Panc1 (cell line): ENCODE measurements around the gene NFATC1. TPM values are rescaled to one million over a fixed set of nuclear protein-coding genes. Genes with fewer than 3 reads are reported as not detected.

Source experiments
- ATAC-seq: fragments of 200-7000 bp; cut with Tn5 transposase; 2 replicates; pipeline ENCODE4 v1.9.1; 2020; ENCODE audit warnings: mild to moderate bottlenecking, moderate library complexity
- BruUV-seq: library from RNA; stranded (reverse); fragments of 400-500 nt; replicated peaks from 2 replicates; lab custom pipeline; 2021; lab: Mats Ljungman, UMichigan
- CTCF ChIA-PET: fragments of 300-600 bp; sonication (Branson Sonifier 250); formaldehyde crosslinking; loops from one replicate; lab custom pipeline; 2022; ENCODE audit warnings: antibody characterized with exemption; lab: Charles Lee
- POLR2A ChIA-PET: fragments of 300-600 bp; sonication (Branson Sonifier 250); formaldehyde crosslinking; loops from one replicate; lab custom pipeline; 2022; ENCODE audit warnings: antibody characterized with exemption; lab: Charles Lee
- DNase-seq: peaks from one replicate; pipeline ENCODE4 v3.0.0-alpha.2; 2010; ENCODE audit warnings: low read depth, low spot score
- H3K27ac ChIP-seq: 2 replicates; pipeline ENCODE4 v1.5.1; 2011; ENCODE audit warnings: mild to moderate bottlenecking, low read length, inconsistent platforms
- H3K27me3 ChIP-seq: fragments of 200-500 bp; sonication (Bioruptor generic); 2 replicates; pipeline ENCODE4 v1.6.0; 2014; ENCODE audit warnings: low read length, inconsistent platforms; ENCODE audit not compliant: control insufficient read depth, insufficient read depth
- H3K36me3 ChIP-seq: fragments of 200-500 bp; sonication (Bioruptor generic); 2 replicates; pipeline ENCODE4 v1.5.1; 2014; ENCODE audit warnings: inconsistent platforms, mild to moderate bottlenecking, low read length, moderate library complexity; ENCODE audit not compliant: control insufficient read depth, insufficient read depth
- H3K4me1 ChIP-seq: 2 replicates; pipeline ENCODE4 v1.5.1; 2011; ENCODE audit warnings: inconsistent platforms, mild to moderate bottlenecking, low read length, moderate library complexity; ENCODE audit not compliant: control insufficient read depth, insufficient read depth
- H3K4me3 ChIP-seq, 2 experiments: 2 replicates each; pipeline ENCODE4 v1.5.1; 2011 to 2012; ENCODE audit warnings: low read depth in 2 of 2, low read length in 2 of 2, mild to moderate bottlenecking in 2 of 2, inconsistent platforms in 1 of 2, moderate library complexity in 1 of 2
- H3K9me3 ChIP-seq: fragments of 200-500 bp; sonication (Bioruptor generic); 2 replicates; pipeline ENCODE4 v1.5.1; 2014; ENCODE audit warnings: low read depth, mild to moderate bottlenecking, inconsistent platforms, low read length, moderate library complexity; ENCODE audit not compliant: control insufficient read depth, insufficient read depth
- CTCF ChIP-seq: fragments of 450-650 bp; IDR thresholded peaks from 2 replicates; pipeline ENCODE4 v1.5.1; 2017; ENCODE audit warnings: mild to moderate bottlenecking
- POLR2AphosphoS5 ChIP-seq: IDR thresholded peaks from 2 replicates; pipeline ENCODE4 v1.6.1; 2012; ENCODE audit warnings: mild to moderate bottlenecking, low read depth, low read length, moderate library complexity
- SIN3A ChIP-seq: IDR thresholded peaks from 2 replicates; pipeline ENCODE4 v1.6.1; 2012; ENCODE audit warnings: low read depth, mild to moderate bottlenecking, low read length, moderate library complexity, borderline replicate concordance; ENCODE audit not compliant: insufficient read depth
- TCF7L2 ChIP-seq: IDR thresholded peaks from 2 replicates; pipeline ENCODE4 v1.6.1; 2011; ENCODE audit warnings: mild to moderate bottlenecking, low read depth, low read length, inconsistent platforms
- in situ Hi-C: cut with HindIII; loops from 2 replicates; pipeline ENCODE4 v1.10.0; 2016; ENCODE audit warnings: low sequenced_read_pairs, low pct_unique_long_range_greater_than_20kb
- intact Hi-C: fragments of 100-400 bp; cut with micrococcal nuclease; formaldehyde crosslinking; loops from one replicate; pipeline ENCODE4 v1.10.0; 2022; ENCODE audit not compliant: unreplicated experiment
- total RNA-seq: library from RNA; stranded (reverse); gene quantifications from one replicate; pipeline ENCODE4 v1.2.1, GENCODE V29; 2021; ENCODE audit not compliant: unreplicated experiment
- TF ChIP-seq, protein P1 (sequence below), 2 experiments: IDR thresholded peaks; 2 replicates each; pipeline ENCODE4 v1.6.1; 2011 to 2012; ENCODE audit warnings: low read depth in 2 of 2, control low read depth in 1 of 2, low read length in 1 of 2, mild to moderate bottlenecking in 1 of 2, moderate library complexity in 1 of 2; ENCODE audit not compliant: insufficient read depth in 1 of 2

NFATC1 gene
- total RNA-seq, 1 experiment from 2014 or later, result 30.8 TPM

DNA sequence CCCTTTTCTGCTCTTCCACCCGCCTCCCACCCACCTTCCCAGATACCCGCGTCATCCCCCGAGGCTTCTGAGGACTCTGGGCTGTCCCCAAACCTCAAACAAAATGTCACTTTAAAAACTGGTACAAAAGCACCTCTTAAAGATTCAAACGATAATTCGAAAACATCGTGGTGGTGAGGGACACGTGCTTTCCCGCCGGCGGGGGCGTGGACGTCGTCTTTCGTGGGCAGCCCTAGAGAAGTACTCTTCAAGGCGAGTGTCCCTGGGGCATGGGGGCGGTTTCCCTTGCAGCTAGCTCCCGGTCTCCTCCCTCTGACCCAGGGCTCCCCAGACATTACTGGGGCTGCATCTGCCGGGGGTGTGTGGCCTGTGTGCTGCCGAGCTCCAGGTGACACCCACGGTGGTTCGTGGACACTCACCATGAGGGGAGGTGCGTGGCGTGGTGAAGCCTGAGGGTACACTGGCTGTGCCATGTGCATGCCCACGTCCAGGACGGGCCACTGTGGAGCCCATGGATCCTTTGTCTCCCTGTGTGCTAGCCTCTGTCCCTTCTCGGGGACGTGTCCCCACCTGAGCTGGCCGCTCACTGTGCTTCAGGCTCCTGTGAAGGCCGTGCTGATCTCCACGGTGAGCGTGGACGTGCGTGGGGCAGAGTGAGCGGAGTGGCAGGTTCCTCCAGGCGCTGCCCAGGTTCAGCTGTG is 117.8 kb downstream of the NFATC1 start:
- BruUV-seq, result no TSS peak
- H3K27me3 ChIP-seq, result no peaks in the 10 kb centered on the region
- POLR2A ChIA-PET, result no interaction called here

GRCh38 chr18:79515331-79515730 is 119.6 kb downstream of the NFATC1 start:
- H3K9me3 ChIP-seq, result no peaks in the 10 kb centered on the region
- ChIA-PET CTCF (interaction anchor here (0.7 kb wide), 1 partner anchor 263 kb away, joined by 3 read pairs; no protein-coding TSS in a partner anchor), POLR2A (no interaction called here)
- in situ Hi-C loops, result no loop called here
- DNase-seq, result no peak
- H3K4me1 ChIP-seq, result no peaks in the 10 kb centered on the region
- no peak overlapping the region for H3K27ac ChIP-seq
- no peak overlapping the region for H3K4me3 ChIP-seq
- no peak for TF ChIP-seq POLR2AphosphoS5
- no peak for TF ChIP-seq SIN3A
- TF ChIP-seq TCF7L2, result no peak
- TF ChIP-seq, protein P1, sequence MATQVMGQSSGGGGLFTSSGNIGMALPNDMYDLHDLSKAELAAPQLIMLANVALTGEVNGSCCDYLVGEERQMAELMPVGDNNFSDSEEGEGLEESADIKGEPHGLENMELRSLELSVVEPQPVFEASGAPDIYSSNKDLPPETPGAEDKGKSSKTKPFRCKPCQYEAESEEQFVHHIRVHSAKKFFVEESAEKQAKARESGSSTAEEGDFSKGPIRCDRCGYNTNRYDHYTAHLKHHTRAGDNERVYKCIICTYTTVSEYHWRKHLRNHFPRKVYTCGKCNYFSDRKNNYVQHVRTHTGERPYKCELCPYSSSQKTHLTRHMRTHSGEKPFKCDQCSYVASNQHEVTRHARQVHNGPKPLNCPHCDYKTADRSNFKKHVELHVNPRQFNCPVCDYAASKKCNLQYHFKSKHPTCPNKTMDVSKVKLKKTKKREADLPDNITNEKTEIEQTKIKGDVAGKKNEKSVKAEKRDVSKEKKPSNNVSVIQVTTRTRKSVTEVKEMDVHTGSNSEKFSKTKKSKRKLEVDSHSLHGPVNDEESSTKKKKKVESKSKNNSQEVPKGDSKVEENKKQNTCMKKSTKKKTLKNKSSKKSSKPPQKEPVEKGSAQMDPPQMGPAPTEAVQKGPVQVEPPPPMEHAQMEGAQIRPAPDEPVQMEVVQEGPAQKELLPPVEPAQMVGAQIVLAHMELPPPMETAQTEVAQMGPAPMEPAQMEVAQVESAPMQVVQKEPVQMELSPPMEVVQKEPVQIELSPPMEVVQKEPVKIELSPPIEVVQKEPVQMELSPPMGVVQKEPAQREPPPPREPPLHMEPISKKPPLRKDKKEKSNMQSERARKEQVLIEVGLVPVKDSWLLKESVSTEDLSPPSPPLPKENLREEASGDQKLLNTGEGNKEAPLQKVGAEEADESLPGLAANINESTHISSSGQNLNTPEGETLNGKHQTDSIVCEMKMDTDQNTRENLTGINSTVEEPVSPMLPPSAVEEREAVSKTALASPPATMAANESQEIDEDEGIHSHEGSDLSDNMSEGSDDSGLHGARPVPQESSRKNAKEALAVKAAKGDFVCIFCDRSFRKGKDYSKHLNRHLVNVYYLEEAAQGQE (IDR thresholded peaks at IDR 0.05; ENCODE audit: insufficient read depth in 1 of 2, low read depth in 2 of 2, low read length in 1 of 2), result no peak
- TF ChIP-seq CTCF, result no peak
- no TSS peak for BruUV-seq
- intact Hi-C loops, result no loop called here
- no peaks in the 10 kb centered on the region for H3K36me3 ChIP-seq
- no peak for ATAC-seq
- H3K27me3 ChIP-seq, result no peaks in the 10 kb centered on the region

More for the DNA sequence above, 117.8 kb downstream of the NFATC1 start:
- DNase-seq, result no peak
- intact Hi-C loops (no loop called here), in situ Hi-C loops (no loop called here)
- Histone ChIP-seq H3K36me3 (no peaks in the 10 kb centered on the region), H3K4me1 (no peaks in the 10 kb centered on the region), H3K27ac (no peak overlapping the region), H3K9me3 (no peaks in the 10 kb centered on the region), H3K4me3 (no peak overlapping the region)
- CTCF ChIA-PET, result no interaction called here
- no peak for ATAC-seq
- TF ChIP-seq, protein P1 (IDR thresholded peaks at IDR 0.05; ENCODE audit: insufficient read depth in 1 of 2, low read depth in 2 of 2, low read length in 1 of 2), result no peak
- no peak for TF ChIP-seq TCF7L2
- no peak for TF ChIP-seq SIN3A
- TF ChIP-seq CTCF, result no peak
- TF ChIP-seq POLR2AphosphoS5, result no peak
